HG03565 (cell line): Measurements from ENCODE around the gene TSKS.

Experiments
- ATAC-seq: cut with Tn5 transposase; IDR thresholded peaks from one replicate; pipeline ENCODE4 v1.9.1; 2021; ENCODE audit warnings: mild to moderate bottlenecking, moderate library complexity; ENCODE audit not compliant: unreplicated experiment

The TSKS gene

GRCh38 chr19:49798574-49798973, 35.5 kb upstream of the TSKS start:
- no peak for ATAC-seq

- ATAC-seq = no peak
Observed at GRCh38 chr19:49795615-49796014, 32.5 kb upstream of the TSKS start.

- no peak for ATAC-seq
Observed at GRCh38 chr19:49793561-49793840, 30.4 kb upstream of the TSKS start.

DNA sequence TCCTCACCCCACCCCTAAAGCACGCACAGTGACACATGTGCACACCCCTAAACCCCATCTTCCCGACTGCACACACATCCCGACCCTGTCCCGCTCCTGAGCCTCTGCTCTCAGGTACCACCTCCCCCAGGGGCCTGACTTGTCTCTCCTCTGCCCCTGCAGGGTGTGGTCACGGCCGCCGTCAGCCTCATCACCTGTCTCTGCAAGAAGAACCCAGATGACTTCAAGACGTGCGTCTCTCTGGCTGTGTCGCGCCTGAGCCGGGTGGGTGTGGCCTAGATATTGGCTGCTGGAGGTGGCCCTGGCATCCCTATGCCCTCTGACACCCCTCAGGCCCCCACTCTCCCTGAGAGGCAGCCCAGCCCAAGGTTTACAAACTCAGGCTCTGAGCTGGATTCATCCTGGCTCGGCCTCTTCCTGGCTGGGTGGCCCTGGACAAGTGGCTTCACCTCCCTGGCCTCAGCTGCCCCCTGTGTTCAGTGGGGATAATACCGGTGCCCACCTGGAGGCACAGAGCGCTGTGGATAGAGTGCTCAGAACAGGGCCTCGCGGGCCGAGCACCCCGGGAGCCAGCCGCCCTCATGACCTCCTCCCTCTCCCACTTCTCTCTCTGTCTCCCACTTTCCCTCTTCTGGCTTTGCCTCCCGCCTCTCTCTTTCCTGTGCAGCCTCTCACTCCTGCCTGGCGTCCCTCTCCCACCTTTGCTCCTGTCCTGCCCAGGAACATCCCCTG, 29.9 kb upstream of the TSKS start:
- no peak for ATAC-seq

DNA sequence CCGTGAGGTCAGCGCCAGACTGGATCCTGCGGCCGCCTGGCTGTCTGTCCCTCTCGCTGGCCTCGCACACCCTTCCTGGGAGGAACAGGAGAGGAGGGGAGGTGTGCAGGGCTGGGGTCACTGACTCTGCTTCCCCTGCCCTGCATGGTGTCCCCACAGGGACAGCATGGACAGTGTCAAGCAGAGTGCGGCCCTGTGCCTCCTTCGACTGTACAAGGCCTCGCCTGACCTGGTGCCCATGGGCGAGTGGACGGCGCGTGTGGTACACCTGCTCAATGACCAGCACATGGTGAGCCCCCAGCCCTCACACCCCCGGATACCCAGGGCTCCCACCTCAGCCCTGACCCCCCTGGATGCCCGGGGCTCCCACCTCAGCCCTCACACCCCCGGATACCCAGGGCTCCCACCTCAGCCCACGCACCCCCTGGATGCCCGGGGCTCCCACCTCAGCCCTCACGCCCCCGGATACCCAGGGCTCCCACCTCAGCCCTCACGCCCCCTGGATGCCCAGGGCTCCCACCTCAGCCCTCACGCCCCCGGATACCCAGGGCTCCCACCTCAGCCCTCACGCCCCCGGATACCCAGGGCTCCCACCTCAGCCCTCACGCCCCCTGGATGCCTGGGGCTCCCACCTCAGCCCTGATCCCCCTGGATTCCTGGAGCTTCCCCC, 28.8 kb upstream of the TSKS start:
- ATAC-seq = no peak

GRCh38 chr19:49790866-49791265, 27.8 kb upstream of the TSKS start:
- ATAC-seq = no peak

DNA sequence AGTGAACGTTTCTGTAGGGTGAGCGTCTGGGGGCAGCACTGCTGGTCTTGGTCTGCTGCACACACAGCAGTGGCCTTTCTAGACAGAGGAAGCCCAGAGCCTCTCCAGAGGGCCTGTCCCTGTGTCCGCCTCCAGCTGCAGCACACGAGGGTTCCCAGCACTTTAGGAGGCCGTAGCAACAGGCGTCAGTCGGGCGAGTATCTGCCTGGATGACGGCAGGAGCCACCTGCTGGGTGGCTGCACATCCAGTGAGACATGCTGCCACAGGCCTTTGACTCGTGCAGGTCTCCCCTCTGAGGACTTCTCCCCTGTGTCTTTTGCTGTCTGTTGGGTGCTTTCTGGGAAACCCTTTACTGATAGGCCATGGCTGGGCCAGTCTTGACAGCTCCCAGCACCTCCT, 25.8 kb upstream of the TSKS start:
- ATAC-seq = no peak

GRCh38 chr19:49787746-49788145, 24.6 kb upstream of the TSKS start:
- ATAC-seq = no peak

GRCh38 chr19:49786376-49786820, 23.3 kb upstream of the TSKS start:
- ATAC-seq = no peak

- ATAC-seq = no peak
Observed at GRCh38 chr19:49782515-49782914, 19.4 kb upstream of the TSKS start.

GRCh38 chr19:49781394-49781793, 18.3 kb upstream of the TSKS start:
- no peak for ATAC-seq

DNA sequence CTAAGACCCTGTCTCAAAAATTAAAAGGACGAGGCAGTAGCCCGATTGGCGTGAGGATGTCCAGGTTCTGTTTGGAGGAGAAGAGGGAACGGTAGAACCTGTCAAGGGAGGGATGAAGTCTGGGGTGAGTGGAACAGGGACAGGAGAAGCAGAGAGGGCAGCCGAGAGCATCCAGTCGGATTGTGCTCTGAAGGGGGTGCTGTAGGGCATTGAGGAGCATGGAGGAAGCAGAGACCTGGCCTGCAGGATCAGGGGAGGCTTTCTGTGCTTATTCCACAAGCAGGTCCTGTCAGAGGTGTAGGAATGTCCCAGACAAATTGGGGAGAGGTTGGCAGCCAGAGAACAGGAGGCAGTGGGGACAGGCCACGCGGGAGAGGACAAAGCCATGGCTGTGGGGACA, 17.8 kb upstream of the TSKS start:
- no peak for ATAC-seq

GRCh38 chr19:49779731-49780555, 16.8 kb upstream of the TSKS start:
- no peak for ATAC-seq

GRCh38 chr19:49776371-49776764, 13.3 kb upstream of the TSKS start:
- no peak for ATAC-seq

- no peak for ATAC-seq
Observed at GRCh38 chr19:49775742-49776370, 12.8 kb upstream of the TSKS start.

- ATAC-seq = no peak
Observed at GRCh38 chr19:49774969-49775368, 11.9 kb upstream of the TSKS start.

GRCh38 chr19:49773663-49774350, 10.7 kb upstream of the TSKS start:
- ATAC-seq = no peak

GRCh38 chr19:49772850-49773432, 9.8 kb upstream of the TSKS start:
- ATAC-seq = no peak

DNA sequence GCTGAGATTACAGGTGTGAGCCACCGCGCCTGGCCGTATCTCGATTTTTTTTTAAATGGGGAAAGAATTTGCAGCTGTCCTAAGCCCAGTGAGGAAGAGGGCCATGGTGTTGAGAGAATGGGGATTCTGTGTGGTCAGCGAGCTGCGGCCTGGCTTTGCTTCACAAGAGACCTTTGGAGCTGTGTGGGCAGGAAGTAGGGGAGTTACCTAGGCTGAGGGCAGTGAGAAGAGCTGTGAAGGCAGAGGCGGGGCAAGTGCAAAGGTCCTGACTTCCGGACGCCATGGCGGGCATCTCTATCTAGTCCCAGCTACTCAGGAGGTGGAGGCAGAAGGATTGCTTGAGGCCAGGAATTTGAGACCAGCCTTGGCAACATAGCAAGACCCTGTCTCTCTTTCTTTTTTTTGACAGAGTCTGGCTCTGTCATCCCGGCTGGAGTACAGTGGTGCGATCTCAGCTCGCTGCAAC, 8.6 kb upstream of the TSKS start:
- no peak for ATAC-seq

- no peak for ATAC-seq
Observed at GRCh38 chr19:49770529-49770928, 7.4 kb upstream of the TSKS start.
